CD14-positive monocyte (primary cell): ENCODE results near the gene EYS. TPM values are rescaled to one million over a fixed set of nuclear protein-coding genes. Genes with fewer than 3 reads are reported as not detected.

Source experiments
- DNase-seq, 3 donors: peaks; one replicate each; pipeline ENCODE4 v3.0.0-alpha.2; 2011 to 2022
- H2AFZ ChIP-seq: 2 replicates; pipeline ENCODE4 v1.6.0; 2012; ENCODE audit warnings: mild to moderate bottlenecking, low read depth, low read length, inconsistent platforms; ENCODE audit not compliant: insufficient read depth, poor library complexity, severe bottlenecking
- H3K27ac ChIP-seq, 2 donors: 1 replicate in 1 of 2; 2 replicates in 1 of 2; pipeline ENCODE4 v1.5.1; 2012 to 2013; ENCODE audit warnings: low read length in 2 of 2, control low read depth in 1 of 2, inconsistent platforms in 1 of 2, low read depth in 1 of 2, mild to moderate bottlenecking in 1 of 2
- H3K27me3 ChIP-seq, 2 donors: one replicate each; pipeline versions ENCODE4 v1.6.0 to v1.6.1; 2011 to 2013; ENCODE audit warnings: low read length in 2 of 2; ENCODE audit not compliant: control insufficient read depth in 2 of 2, insufficient read depth in 2 of 2
- H3K36me3 ChIP-seq, 2 donors: replicated peaks in 1 of 2; 1 replicate in 1 of 2; 2 replicates in 1 of 2; pipeline versions ENCODE4 v1.5.1 to v1.6.1; 2012 to 2013; ENCODE audit warnings: low read length in 2 of 2, control low read depth in 1 of 2, inconsistent platforms in 1 of 2, mild to moderate bottlenecking in 1 of 2; ENCODE audit not compliant: insufficient read depth in 2 of 2, control insufficient read depth in 1 of 2
- H3K4me1 ChIP-seq, 2 donors: 1 replicate in 1 of 2; 2 replicates in 1 of 2; pipeline versions ENCODE4 v1.5.1 to v1.6.1; 2012 to 2013; ENCODE audit warnings: low read length in 2 of 2, control low read depth in 1 of 2, inconsistent platforms in 1 of 2, mild to moderate bottlenecking in 1 of 2, moderate library complexity in 1 of 2; ENCODE audit not compliant: insufficient read depth in 2 of 2, control insufficient read depth in 1 of 2
- H3K4me2 ChIP-seq: replicated peaks from 2 replicates; pipeline ENCODE3; 2012; ENCODE audit warnings: low read length, moderate library complexity, mild to moderate bottlenecking; ENCODE audit not compliant: poor library complexity, severe bottlenecking; ENCODE audit errors: extremely low read depth
- H3K4me3 ChIP-seq, 3 experiments: fragments of 200-600 bp in 1 of 3; sonication (generic) in 1 of 3; replicated peaks in 1 of 3; 1 replicate in 2 of 3; 2 replicates in 1 of 3; pipeline ENCODE4 v1.5.1; 2011 to 2013; ENCODE audit warnings: low read length in 3 of 3, mild to moderate bottlenecking in 3 of 3, control low read depth in 2 of 3, low read depth in 2 of 3, inconsistent platforms in 1 of 3, moderate library complexity in 1 of 3
- H3K79me2 ChIP-seq: 2 replicates; pipeline ENCODE4 v1.6.0; 2012; ENCODE audit warnings: mild to moderate bottlenecking, control low read depth, inconsistent platforms, low read length, moderate library complexity; ENCODE audit not compliant: insufficient read depth
- H3K9ac ChIP-seq: 2 replicates; pipeline ENCODE4 v1.6.0; 2017; ENCODE audit warnings: low read length, mild to moderate bottlenecking; ENCODE audit not compliant: insufficient read depth, poor library complexity, severe bottlenecking
- H3K9me3 ChIP-seq, 2 donors: replicated peaks in 1 of 2; 1 replicate in 1 of 2; 2 replicates in 1 of 2; pipeline versions ENCODE4 v1.5.1 to v1.6.1; 2012 to 2013; ENCODE audit warnings: low read length in 2 of 2, control low read depth in 1 of 2; ENCODE audit not compliant: control insufficient read depth in 1 of 2, insufficient read depth in 1 of 2
- H4K20me1 ChIP-seq: 2 replicates; pipeline ENCODE4 v1.6.0; 2012; ENCODE audit warnings: mild to moderate bottlenecking, low read length, control low read depth, moderate library complexity; ENCODE audit not compliant: insufficient read depth
- H3K27ac Mint-ChIP-seq, 7 donors: one replicate each; pipeline ENCODE4 v1.8.0; 2020; ENCODE audit warnings: mild to moderate bottlenecking in 7 of 7, mixed read lengths in 7 of 7, moderate library complexity in 6 of 7, inconsistent platforms in 2 of 7
- H3K27me3 Mint-ChIP-seq, 3 donors: one replicate each; pipeline ENCODE4 v1.8.0; 2021 to 2022; ENCODE audit warnings: low read depth in 3 of 3, mild to moderate bottlenecking in 3 of 3, mixed read lengths in 3 of 3, moderate library complexity in 3 of 3, inconsistent platforms in 1 of 3
- H3K36me3 Mint-ChIP-seq, 2 donors: one replicate each; pipeline ENCODE4 v1.8.0; 2020; ENCODE audit warnings: mixed read lengths in 2 of 2, inconsistent platforms in 1 of 2, mild to moderate bottlenecking in 1 of 2
- H3K4me1 Mint-ChIP-seq: one replicate; pipeline ENCODE4 v1.8.0; 2020; ENCODE audit warnings: mild to moderate bottlenecking, mixed read lengths
- H3K4me3 Mint-ChIP-seq, 2 donors: one replicate each; pipeline ENCODE4 v1.8.0; 2020; ENCODE audit warnings: mild to moderate bottlenecking in 2 of 2, mixed read lengths in 2 of 2, moderate library complexity in 1 of 2
- H3K9me3 Mint-ChIP-seq, 7 donors: one replicate each; pipeline ENCODE4 v1.8.0; 2020 to 2022; ENCODE audit warnings: mixed read lengths in 7 of 7, mild to moderate bottlenecking in 6 of 7, moderate library complexity in 6 of 7, inconsistent platforms in 2 of 7
- CTCF ChIP-seq: fragments of 200-600 bp; IDR thresholded peaks from one replicate; pipeline ENCODE4 v1.8.0; 2022; ENCODE audit warnings: antibody characterized with exemption, mild to moderate bottlenecking
- WGBS: methylation state at CpG from one replicate; pipeline ENCODE4 v1.1.5; 2013; ENCODE audit warnings: missing lambda C conversion rate; ENCODE audit not compliant: insufficient coverage; 5-methylcytosine and 5-hydroxymethylcytosine counted together
- intact Hi-C, 2 donors: fragments of 100-400 bp; cut with micrococcal nuclease; formaldehyde crosslinking; loops; one replicate each; pipeline versions ENCODE4 v1.15.0 to v1.15.1; 2023
- polyA plus RNA-seq, 3 donors: library from polyadenylated mRNA; depleted of rRNA in 1 of 3; unstranded in 2 of 3; stranded (reverse) in 1 of 3; fragments of 300-500 nt in 2 of 3; fragments of >200 nt in 1 of 3; fragmentation: Illumina TruSeq in 2 of 3; gene quantifications; 1 replicate in 2 of 3; 2 replicates in 1 of 3; pipeline ENCODE4 v1.2.3, GENCODE V29; 2012 to 2021

Gene EYS
- polyA plus RNA-seq, 3 donors, result 0.01 to 0.03 TPM; not detected in 1

- H3K36me3 Mint-ChIP-seq, result no peaks in the 10 kb centered on the region
- H2AFZ ChIP-seq, result no peak overlapping the region
- H3K4me3 Mint-ChIP-seq, result no peak overlapping the region
- H3K27me3 ChIP-seq, result no peaks in the 10 kb centered on the region
- H3K79me2 ChIP-seq, result no peaks in the 10 kb centered on the region
- peaks cover 1 to 13% (median 12%) of the 10 kb centered on the region in 7 donors for H3K9me3 Mint-ChIP-seq
- TF ChIP-seq CTCF, result no peak
- H4K20me1 ChIP-seq, result no peaks in the 10 kb centered on the region
- no peak for DNase-seq
- no peaks in the 10 kb centered on the region for H3K4me1 ChIP-seq
- intact Hi-C loops, result no loop called here
- peaks cover 0 to 2% (median 0%) of the 10 kb centered on the region in 3 donors for H3K27me3 Mint-ChIP-seq
- H3K4me2 ChIP-seq, result no peak overlapping the region
- no CpG with 5 or more reads among the region's 3 CpGs for WGBS
- H3K9me3 ChIP-seq, result no peaks in the 10 kb centered on the region
- H3K4me1 Mint-ChIP-seq, result no peaks in the 10 kb centered on the region
- H3K4me3 ChIP-seq, result no peak overlapping the region
- H3K9ac ChIP-seq, result no peak overlapping the region
- no peak overlapping the region for H3K27ac Mint-ChIP-seq
- H3K27ac ChIP-seq, result no peak overlapping the region
- H3K36me3 ChIP-seq, result no peaks in the 10 kb centered on the region
Measured at GRCh38 chr6:64238071-64238470, 1469.0 kb downstream of the EYS start.

GRCh38 chr6:64233746-64234145 is 1473.3 kb downstream of the EYS start:
- Histone ChIP-seq H3K9ac (no peak overlapping the region), H3K4me3 (no peak overlapping the region), H3K27me3 (no peaks in the 10 kb centered on the region), H3K9me3 (no peaks in the 10 kb centered on the region), H3K4me2 (no peak overlapping the region), H3K4me1 (no peaks in the 10 kb centered on the region), H2AFZ (no peak overlapping the region), H3K79me2 (no peaks in the 10 kb centered on the region), H3K36me3 (no peaks in the 10 kb centered on the region), H4K20me1 (no peaks in the 10 kb centered on the region), H3K27ac (no peak overlapping the region)
- Mint-ChIP-seq H3K4me1 (no peaks in the 10 kb centered on the region), H3K36me3 (no peaks in the 10 kb centered on the region), H3K9me3 (peaks cover 0 to 1% (median under 1%) of the 10 kb centered on the region in 7 donors), H3K27ac (no peak overlapping the region), H3K4me3 (no peak overlapping the region), H3K27me3 (peaks cover 0 to 2% (median 0%) of the 10 kb centered on the region in 3 donors)
- intact Hi-C loops, result no loop called here
- no peak for TF ChIP-seq CTCF
- 75% methylated on average over 3 of the region's 3 CpGs for WGBS
- DNase-seq, result no peak
